Measurements from ENCODE around the gene RAMACL.

RAMACL gene

GRCh38 chr6:166603043-166603690 lies 16.7 kb upstream of the RAMACL start:
- H3K36me3 ChIP-seq (ENCODE audit: control insufficient read depth, insufficient read depth, low read length): no peaks in the 10 kb centered on the region
- no peaks in the 10 kb centered on the region for H3K4me1 ChIP-seq (ENCODE audit: control insufficient read depth, insufficient read depth, low read length)
- H3K4me3 ChIP-seq (ENCODE audit: low read depth, low read length): no peak overlapping the region
- no peaks in the 10 kb centered on the region for H3K27me3 ChIP-seq (ENCODE audit: control insufficient read depth, insufficient read depth, low read length)
- H3K9ac ChIP-seq (ENCODE audit: low read depth, low read length): no peak overlapping the region
- H3K9me3 ChIP-seq (ENCODE audit: control insufficient read depth, insufficient read depth, low read length): no peaks in the 10 kb centered on the region

DNA sequence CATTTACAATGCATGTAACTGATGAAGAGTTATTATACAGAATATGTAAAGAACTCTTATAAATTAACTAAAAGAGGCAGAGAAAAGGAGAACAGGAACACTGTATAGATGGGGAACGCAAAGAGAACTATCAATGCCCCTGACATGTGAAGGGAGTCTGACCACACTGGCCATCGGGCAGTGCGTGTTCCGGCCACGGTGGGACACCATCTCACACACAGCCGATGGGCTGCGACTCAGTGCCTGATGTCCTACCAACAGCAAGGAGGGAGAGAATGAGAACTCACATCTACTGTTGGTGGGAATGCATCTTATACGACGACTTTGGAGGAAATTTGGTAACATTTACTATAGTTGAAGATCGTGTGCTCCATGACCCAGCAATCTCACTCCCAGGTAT lies 15.5 kb upstream of the RAMACL start:
- Histone ChIP-seq H3K4me1 (ENCODE audit: control insufficient read depth, insufficient read depth, low read length) (no peaks in the 10 kb centered on the region), H3K4me3 (ENCODE audit: low read depth, low read length) (no peak overlapping the region), H3K36me3 (ENCODE audit: control insufficient read depth, insufficient read depth, low read length) (no peaks in the 10 kb centered on the region), H3K9ac (ENCODE audit: low read depth, low read length) (no peak overlapping the region), H3K9me3 (ENCODE audit: control insufficient read depth, insufficient read depth, low read length) (no peaks in the 10 kb centered on the region), H3K27me3 (ENCODE audit: control insufficient read depth, insufficient read depth, low read length) (no peaks in the 10 kb centered on the region)

GRCh38 chr6:166600931-166601330 lies 14.5 kb upstream of the RAMACL start:
- Histone ChIP-seq H3K9me3 (ENCODE audit: control insufficient read depth, insufficient read depth, low read length) (no peaks in the 10 kb centered on the region), H3K27me3 (ENCODE audit: control insufficient read depth, insufficient read depth, low read length) (no peaks in the 10 kb centered on the region), H3K4me1 (ENCODE audit: control insufficient read depth, insufficient read depth, low read length) (no peaks in the 10 kb centered on the region), H3K36me3 (ENCODE audit: control insufficient read depth, insufficient read depth, low read length) (no peaks in the 10 kb centered on the region), H3K9ac (ENCODE audit: low read depth, low read length) (no peak overlapping the region), H3K4me3 (ENCODE audit: low read depth, low read length) (no peak overlapping the region)

GRCh38 chr6:166599205-166599604 lies 12.7 kb upstream of the RAMACL start:
- H3K4me3 ChIP-seq (ENCODE audit: low read depth, low read length): no peak overlapping the region
- H3K9ac ChIP-seq (ENCODE audit: low read depth, low read length): no peak overlapping the region
- no peaks in the 10 kb centered on the region for H3K27me3 ChIP-seq (ENCODE audit: control insufficient read depth, insufficient read depth, low read length)
- no peaks in the 10 kb centered on the region for H3K36me3 ChIP-seq (ENCODE audit: control insufficient read depth, insufficient read depth, low read length)
- H3K4me1 ChIP-seq (ENCODE audit: control insufficient read depth, insufficient read depth, low read length): no peaks in the 10 kb centered on the region
- no peaks in the 10 kb centered on the region for H3K9me3 ChIP-seq (ENCODE audit: control insufficient read depth, insufficient read depth, low read length)

GRCh38 chr6:166598441-166599138 lies 12.1 kb upstream of the RAMACL start:
- H3K9ac ChIP-seq (ENCODE audit: low read depth, low read length): no peak overlapping the region
- H3K36me3 ChIP-seq (ENCODE audit: control insufficient read depth, insufficient read depth, low read length): no peaks in the 10 kb centered on the region
- no peaks in the 10 kb centered on the region for H3K4me1 ChIP-seq (ENCODE audit: control insufficient read depth, insufficient read depth, low read length)
- no peaks in the 10 kb centered on the region for H3K27me3 ChIP-seq (ENCODE audit: control insufficient read depth, insufficient read depth, low read length)
- H3K4me3 ChIP-seq (ENCODE audit: low read depth, low read length): no peak overlapping the region
- no peaks in the 10 kb centered on the region for H3K9me3 ChIP-seq (ENCODE audit: control insufficient read depth, insufficient read depth, low read length)

DNA sequence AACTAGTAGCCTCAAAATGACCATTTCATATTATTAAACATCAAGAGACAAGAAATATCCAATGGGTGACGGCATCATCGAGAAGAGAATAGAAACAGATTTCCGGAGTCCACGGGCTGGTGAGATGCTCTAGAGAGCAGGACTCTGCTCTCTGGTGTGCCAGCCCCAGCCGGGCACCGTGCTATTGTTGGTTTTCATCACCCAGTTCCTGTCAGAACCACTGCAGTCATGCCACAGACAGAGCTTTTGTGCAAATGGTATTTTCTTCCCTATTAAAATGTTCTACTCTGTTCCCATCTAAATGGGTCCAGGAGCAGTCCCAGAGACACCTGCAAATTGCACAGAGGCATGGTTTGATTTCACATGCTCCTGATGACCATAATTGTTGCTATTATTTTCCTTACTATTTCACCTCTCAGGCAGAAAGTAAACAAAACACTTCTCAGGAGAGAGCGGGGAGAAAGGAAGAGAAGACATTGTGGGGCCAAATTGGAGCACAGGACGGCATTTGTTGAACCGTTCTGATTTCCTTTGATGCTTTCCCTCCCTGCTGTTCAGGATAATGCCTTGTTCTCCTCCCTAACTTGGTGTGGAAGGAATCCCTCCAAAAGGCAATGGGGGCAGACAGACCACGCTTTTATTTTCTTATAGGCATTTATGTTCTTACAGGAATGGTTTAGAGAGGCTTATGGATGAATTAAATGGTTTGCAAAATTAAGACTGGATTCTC lies 11.4 kb upstream of the RAMACL start:
- Histone ChIP-seq H3K9me3 (ENCODE audit: control insufficient read depth, insufficient read depth, low read length) (no peaks in the 10 kb centered on the region), H3K4me3 (ENCODE audit: low read depth, low read length) (no peak overlapping the region), H3K4me1 (ENCODE audit: control insufficient read depth, insufficient read depth, low read length) (no peaks in the 10 kb centered on the region), H3K27me3 (ENCODE audit: control insufficient read depth, insufficient read depth, low read length) (no peaks in the 10 kb centered on the region), H3K9ac (ENCODE audit: low read depth, low read length) (no peak overlapping the region), H3K36me3 (ENCODE audit: control insufficient read depth, insufficient read depth, low read length) (no peaks in the 10 kb centered on the region)

- no peaks in the 10 kb centered on the region for H3K4me1 ChIP-seq (ENCODE audit: control insufficient read depth, insufficient read depth, low read length)
These were observed 10.5 kb upstream of the RAMACL start for GRCh38 chr6:166596776-166597507.

GRCh38 chr6:166595949-166596348 lies 9.5 kb upstream of the RAMACL start:
- Histone ChIP-seq H3K4me3 (ENCODE audit: low read depth, low read length) (no peak overlapping the region), H3K9ac (ENCODE audit: low read depth, low read length) (no peak overlapping the region), H3K9me3 (ENCODE audit: control insufficient read depth, insufficient read depth, low read length) (no peaks in the 10 kb centered on the region), H3K4me1 (ENCODE audit: control insufficient read depth, insufficient read depth, low read length) (no peaks in the 10 kb centered on the region), H3K27me3 (ENCODE audit: control insufficient read depth, insufficient read depth, low read length) (no peaks in the 10 kb centered on the region), H3K36me3 (ENCODE audit: control insufficient read depth, insufficient read depth, low read length) (no peaks in the 10 kb centered on the region)

More at GRCh38 chr6:166596776-166597507, 10.5 kb upstream of the RAMACL start:
- Histone ChIP-seq H3K9ac (ENCODE audit: low read depth, low read length) (no peak overlapping the region), H3K27me3 (ENCODE audit: control insufficient read depth, insufficient read depth, low read length) (no peaks in the 10 kb centered on the region), H3K9me3 (ENCODE audit: control insufficient read depth, insufficient read depth, low read length) (no peaks in the 10 kb centered on the region), H3K4me3 (ENCODE audit: low read depth, low read length) (no peak overlapping the region), H3K36me3 (ENCODE audit: control insufficient read depth, insufficient read depth, low read length) (no peaks in the 10 kb centered on the region)

GRCh38 chr6:166595061-166595780 lies 8.7 kb upstream of the RAMACL start:
- no peaks in the 10 kb centered on the region for H3K4me1 ChIP-seq (ENCODE audit: control insufficient read depth, insufficient read depth, low read length)

GRCh38 chr6:166592821-166593220 lies 6.3 kb upstream of the RAMACL start:
- H3K9ac ChIP-seq (ENCODE audit: low read depth, low read length): no peak overlapping the region
- no peaks in the 10 kb centered on the region for H3K9me3 ChIP-seq (ENCODE audit: control insufficient read depth, insufficient read depth, low read length)
- H3K36me3 ChIP-seq (ENCODE audit: control insufficient read depth, insufficient read depth, low read length): no peaks in the 10 kb centered on the region
- no peaks in the 10 kb centered on the region for H3K27me3 ChIP-seq (ENCODE audit: control insufficient read depth, insufficient read depth, low read length)
- no peaks in the 10 kb centered on the region for H3K4me1 ChIP-seq (ENCODE audit: control insufficient read depth, insufficient read depth, low read length)
- H3K4me3 ChIP-seq (ENCODE audit: low read depth, low read length): no peak overlapping the region

More at GRCh38 chr6:166595061-166595780, 8.7 kb upstream of the RAMACL start:
- Histone ChIP-seq H3K27me3 (ENCODE audit: control insufficient read depth, insufficient read depth, low read length) (no peaks in the 10 kb centered on the region), H3K4me3 (ENCODE audit: low read depth, low read length) (no peak overlapping the region), H3K9ac (ENCODE audit: low read depth, low read length) (no peak overlapping the region), H3K9me3 (ENCODE audit: control insufficient read depth, insufficient read depth, low read length) (no peaks in the 10 kb centered on the region), H3K36me3 (ENCODE audit: control insufficient read depth, insufficient read depth, low read length) (no peaks in the 10 kb centered on the region)

GRCh38 chr6:166591961-166592520 lies 5.6 kb upstream of the RAMACL start:
- no peaks in the 10 kb centered on the region for H3K27me3 ChIP-seq (ENCODE audit: control insufficient read depth, insufficient read depth, low read length)
- no peak overlapping the region for H3K9ac ChIP-seq (ENCODE audit: low read depth, low read length)
- no peak overlapping the region for H3K4me3 ChIP-seq (ENCODE audit: low read depth, low read length)
- no peaks in the 10 kb centered on the region for H3K36me3 ChIP-seq (ENCODE audit: control insufficient read depth, insufficient read depth, low read length)
- no peaks in the 10 kb centered on the region for H3K9me3 ChIP-seq (ENCODE audit: control insufficient read depth, insufficient read depth, low read length)
- no peaks in the 10 kb centered on the region for H3K4me1 ChIP-seq (ENCODE audit: control insufficient read depth, insufficient read depth, low read length)

All from iPS-15b (cell line).